HepG2 (cell line): Measurements from ENCODE around the gene PIKFYVE. TPM values are rescaled to one million over a fixed set of nuclear protein-coding genes. Genes with fewer than 3 reads are reported as not detected.

Source experiments
- BHLHE40 ChIP-seq: IDR thresholded peaks from 2 replicates; pipeline ENCODE4 v1.6.1; 2011; ENCODE audit warnings: low read length, improper control_type of control experiment
- ELF4 ChIP-seq: sonication (generic); formaldehyde crosslinking; IDR thresholded peaks from 2 replicates; pipeline ENCODE4 v1.5.0; 2020; ENCODE audit warnings: missing genetic modification reagents, mild to moderate bottlenecking, moderate library complexity, borderline replicate concordance
- FOXO1 ChIP-seq: sonication (generic); formaldehyde crosslinking; IDR thresholded peaks from 2 replicates; pipeline ENCODE4 v1.4.0; 2020; ENCODE audit warnings: missing genetic modification reagents
- HOXA5 ChIP-seq: sonication (generic); formaldehyde crosslinking; IDR thresholded peaks from 2 replicates; pipeline ENCODE4 v1.4.0; 2020; ENCODE audit warnings: missing genetic modification reagents
- KIAA2018 ChIP-seq: sonication (generic); formaldehyde crosslinking; IDR thresholded peaks from 2 replicates; pipeline ENCODE4 v1.5.0; 2020; ENCODE audit warnings: mild to moderate bottlenecking, missing genetic modification reagents, borderline replicate concordance
- MTF2 ChIP-seq: sonication (generic); formaldehyde crosslinking; IDR thresholded peaks from 2 replicates; pipeline ENCODE4 v1.5.0; 2020; ENCODE audit warnings: missing genetic modification reagents, borderline replicate concordance
- NCOR1 ChIP-seq: fragments of 200-600 bp; sonication (generic); IDR thresholded peaks from 2 replicates; pipeline ENCODE4 v1.7.0; 2017; ENCODE audit warnings: antibody characterized with exemption, low read length, borderline replicate concordance
- NFYC ChIP-seq: IDR thresholded peaks from 2 replicates; pipeline ENCODE4 v1.6.1; 2016; ENCODE audit warnings: missing genetic modification reagents, missing compliant biosample characterization
- NR2C2 ChIP-seq: sonication (generic); formaldehyde crosslinking; IDR thresholded peaks from 2 replicates; pipeline ENCODE4 v1.4.0; 2020; ENCODE audit warnings: missing genetic modification reagents, mild to moderate bottlenecking, moderate library complexity, borderline replicate concordance
- PPARG ChIP-seq: conservative IDR thresholded peaks from 2 replicates; pipeline ENCODE4 v1.6.1; 2016; ENCODE audit warnings: missing biosample characterization, missing genetic modification reagents
- RBFOX2 ChIP-seq: fragments of 200-400 bp; formaldehyde crosslinking; IDR thresholded peaks from 2 replicates; pipeline ENCODE4 v1.6.1; 2017; ENCODE audit warnings: low read depth, mild to moderate bottlenecking, low read length
- SALL1 ChIP-seq: sonication (generic); formaldehyde crosslinking; IDR thresholded peaks from 2 replicates; pipeline ENCODE4 v1.8.0; 2022; ENCODE audit warnings: mild to moderate bottlenecking, missing genetic modification reagents
- SOX5 ChIP-seq: IDR thresholded peaks from 2 replicates; pipeline ENCODE4 v1.6.1; 2016; ENCODE audit warnings: borderline replicate concordance
- ZKSCAN8 ChIP-seq: IDR thresholded peaks from 2 replicates; pipeline ENCODE4 v1.6.1; 2016; ENCODE audit warnings: borderline replicate concordance, missing genetic modification reagents, missing compliant biosample characterization
- ZNF24 ChIP-seq: fragments of 450-650 bp; IDR thresholded peaks from 2 replicates; pipeline ENCODE4 v1.6.1; 2017; ENCODE audit warnings: antibody characterized with exemption, mild to moderate bottlenecking
- ZNF510 ChIP-seq: sonication (generic); formaldehyde crosslinking; IDR thresholded peaks from 2 replicates; pipeline ENCODE4 v1.4.0; 2020; ENCODE audit warnings: low read depth, mild to moderate bottlenecking, missing genetic modification reagents
- ZNF550 ChIP-seq: sonication (generic); formaldehyde crosslinking; IDR thresholded peaks from 2 replicates; pipeline ENCODE4 v1.4.0; 2020; ENCODE audit warnings: mild to moderate bottlenecking, missing genetic modification reagents, borderline replicate concordance
- polyA plus RNA-seq, 8 experiments: library from polyadenylated mRNA; depleted of rRNA in 3 of 8; stranded (reverse) in 7 of 8; unstranded in 1 of 8; fragments of >200 nt; fragmentation: Illumina TruSeq in 4 of 8; extraction: Trizol in 4 of 8; gene quantifications; 2 replicates each; pipeline versions ENCODE4 v1.2.1 to v1.2.3, GENCODE V29; 2011 to 2016; ENCODE audit warnings: low read depth in 4 of 8, missing spikeins in 1 of 8, mixed read lengths in 1 of 8; ENCODE audit not compliant: insufficient read depth in 1 of 8
- total RNA-seq, 5 experiments: library from RNA; depleted of rRNA; stranded (reverse); fragments of >200 nt; fragmentation: Illumina TruSeq; extraction: Trizol; gene quantifications; 2 replicates each; pipeline ENCODE4 v1.2.3, GENCODE V29; 2016; ENCODE audit warnings: low read depth in 1 of 5
- TF ChIP-seq, protein P1 (sequence below): sonication (generic); formaldehyde crosslinking; IDR thresholded peaks from 2 replicates; pipeline ENCODE4 v1.5.0; 2020; ENCODE audit warnings: mild to moderate bottlenecking, missing genetic modification reagents

PIKFYVE gene
- total and polyA plus RNA-seq, 2 of the 13 experiments (the other 11 are each of a cell fraction or from before 2014, with no cell fraction given), result 20.2 to 21.7 TPM

DNA sequence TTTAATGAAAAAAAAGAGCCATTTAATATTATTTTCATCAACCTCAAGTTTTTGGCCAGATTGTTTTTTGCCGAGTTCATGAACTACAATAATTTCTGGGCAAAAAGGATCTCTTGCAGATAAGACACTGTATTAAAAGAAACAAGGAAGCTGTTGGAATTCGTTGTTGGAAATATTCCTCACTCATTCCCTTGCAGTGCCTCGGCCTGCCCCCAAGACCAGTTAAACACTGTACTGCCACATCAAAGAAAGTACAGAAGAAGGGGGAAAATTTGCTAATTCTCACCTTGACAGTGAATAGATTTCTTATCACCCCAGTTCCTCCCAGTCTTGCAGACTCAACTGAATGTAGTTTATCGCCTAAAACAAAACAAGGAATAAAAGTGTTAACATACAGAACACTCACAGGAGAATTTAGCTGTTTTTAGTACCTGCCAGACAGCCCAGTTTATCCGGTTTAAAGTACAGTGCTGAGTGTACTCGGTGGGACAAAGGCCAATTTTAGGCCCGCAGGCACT lies 12.4 kb upstream of the PIKFYVE start (continued):
- TF ChIP-seq KIAA2018 (CRISPR knock-in tag), result no peak
- no peak for TF ChIP-seq RBFOX2
- no peak for TF ChIP-seq NFYC (CRISPR knock-in tag)
- TF ChIP-seq, protein P1, sequence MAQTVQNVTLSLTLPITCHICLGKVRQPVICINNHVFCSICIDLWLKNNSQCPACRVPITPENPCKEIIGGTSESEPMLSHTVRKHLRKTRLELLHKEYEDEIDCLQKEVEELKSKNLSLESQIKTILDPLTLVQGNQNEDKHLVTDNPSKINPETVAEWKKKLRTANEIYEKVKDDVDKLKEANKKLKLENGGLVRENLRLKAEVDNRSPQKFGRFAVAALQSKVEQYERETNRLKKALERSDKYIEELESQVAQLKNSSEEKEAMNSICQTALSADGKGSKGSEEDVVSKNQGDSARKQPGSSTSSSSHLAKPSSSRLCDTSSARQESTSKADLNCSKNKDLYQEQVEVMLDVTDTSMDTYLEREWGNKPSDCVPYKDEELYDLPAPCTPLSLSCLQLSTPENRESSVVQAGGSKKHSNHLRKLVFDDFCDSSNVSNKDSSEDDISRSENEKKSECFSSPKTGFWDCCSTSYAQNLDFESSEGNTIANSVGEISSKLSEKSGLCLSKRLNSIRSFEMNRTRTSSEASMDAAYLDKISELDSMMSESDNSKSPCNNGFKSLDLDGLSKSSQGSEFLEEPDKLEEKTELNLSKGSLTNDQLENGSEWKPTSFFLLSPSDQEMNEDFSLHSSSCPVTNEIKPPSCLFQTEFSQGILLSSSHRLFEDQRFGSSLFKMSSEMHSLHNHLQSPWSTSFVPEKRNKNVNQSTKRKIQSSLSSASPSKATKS (CRISPR knock-in tag), result no peak
- TF ChIP-seq ZKSCAN8, result no peak; the same call in 1 of the 2 replicates
- TF ChIP-seq BHLHE40, result no peak
- peak; percentile 85 for TF ChIP-seq NCOR1
- no peak for TF ChIP-seq MTF2 (CRISPR knock-in tag)
- TF ChIP-seq HOXA5 (CRISPR knock-in tag), result no peak
- no peak for TF ChIP-seq NR2C2 (CRISPR knock-in tag)
- TF ChIP-seq SOX5 (CRISPR knock-in tag), result no peak
- TF ChIP-seq SALL1 (CRISPR knock-in tag), result no peak
- no peak for TF ChIP-seq ZNF24
- TF ChIP-seq PPARG, result peak; percentile 96
- TF ChIP-seq FOXO1, result no peak
- no peak for TF ChIP-seq ZNF550 (CRISPR knock-in tag)
- peak; percentile 41; the same call in 1 of the 2 replicates for TF ChIP-seq ELF4
- no peak for TF ChIP-seq ZNF510 (CRISPR knock-in tag)
